HG02870 (cell line): ENCODE data around the gene CFB.
A peak's percentile ranks its signal among the peaks of the same experiment; 100 is the strongest.
"Not testable (repeated sequence)": the region's sequence is repeated elsewhere in the genome, so short reads cannot be mapped to it uniquely, and the experiment has no call there.

ENCODE experiments used
- ATAC-seq: cut with Tn5 transposase; IDR thresholded peaks from one replicate; pipeline ENCODE4 v1.9.1; 2021; ENCODE audit warnings: mild to moderate bottlenecking, moderate library complexity; ENCODE audit not compliant: unreplicated experiment

Gene CFB

DNA sequence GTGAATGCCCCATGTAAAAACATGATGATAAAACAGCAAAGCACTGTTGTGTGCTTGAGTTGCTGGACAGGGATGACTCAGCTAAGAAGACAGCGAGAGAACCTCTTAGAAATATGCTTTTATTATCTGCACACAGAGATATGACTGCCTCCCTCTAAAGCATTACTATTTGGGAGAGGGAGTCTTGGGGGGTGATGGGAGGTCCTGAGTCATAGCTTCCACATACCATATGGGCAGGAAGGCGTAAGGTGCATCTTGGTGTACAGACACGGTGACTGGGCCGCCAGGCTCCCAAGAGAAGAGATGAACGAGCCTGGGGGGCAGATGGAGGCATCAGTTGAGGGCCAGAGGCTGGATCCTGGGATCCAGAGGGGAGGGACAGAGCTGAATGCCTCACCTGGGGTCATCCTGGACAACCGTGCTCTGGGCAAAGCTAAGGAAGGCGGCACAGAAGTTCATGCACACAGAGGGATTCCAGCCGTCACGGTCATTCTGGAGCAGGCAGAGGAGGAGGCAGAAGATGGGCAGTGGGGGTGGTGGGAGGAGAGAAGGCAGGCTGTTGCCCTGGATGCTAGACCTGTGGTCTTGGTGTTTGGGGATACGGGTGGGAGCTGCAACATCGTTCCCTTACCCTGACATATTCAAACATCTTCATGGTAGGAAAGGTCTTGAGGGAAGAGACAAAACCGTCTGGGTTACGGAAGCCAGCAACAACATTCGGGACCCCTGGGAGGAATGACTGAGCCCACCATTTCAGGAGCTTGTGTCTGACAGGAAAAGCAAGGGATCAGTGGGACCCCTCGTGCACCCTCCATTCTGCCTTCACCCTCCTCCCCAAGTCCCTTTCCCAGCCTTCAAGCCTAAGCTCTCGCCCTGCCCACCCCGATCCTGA, 24.1 kb downstream of the CFB start:
- ATAC-seq: no peak

DNA sequence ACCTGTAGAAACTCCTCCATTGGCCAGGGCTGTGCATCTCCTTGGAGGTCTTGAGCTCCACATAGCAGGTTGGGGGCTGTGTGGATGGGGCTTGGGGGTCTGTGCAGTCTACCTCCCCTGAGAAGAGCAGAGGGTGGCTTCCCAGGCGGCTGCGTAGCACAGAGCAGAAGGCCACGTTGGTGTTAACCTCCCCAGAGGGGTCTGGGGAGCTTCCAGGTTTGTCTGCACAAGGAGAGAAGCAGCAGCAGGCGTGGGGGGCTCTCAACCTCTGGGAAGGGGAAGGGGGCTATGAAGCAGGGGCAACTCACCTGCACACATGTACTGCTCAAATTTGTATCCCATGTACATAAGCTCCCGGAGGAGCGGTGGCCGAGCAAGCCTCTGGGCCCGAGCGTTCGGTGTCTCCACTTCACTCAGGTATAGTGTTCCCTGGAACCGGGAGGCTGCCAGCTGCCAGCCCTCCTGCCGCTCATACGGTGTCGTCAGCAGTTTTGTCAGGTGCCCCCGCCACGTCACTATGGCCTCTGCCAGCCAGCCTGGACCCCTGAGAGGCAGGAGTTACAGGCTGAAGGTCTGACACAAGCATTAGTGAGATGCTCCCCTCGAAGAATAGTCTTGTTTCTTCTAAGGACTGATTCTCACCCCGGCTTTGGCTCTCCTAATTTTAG, 24.8 kb downstream of the CFB start:
- ATAC-seq: no peak

DNA sequence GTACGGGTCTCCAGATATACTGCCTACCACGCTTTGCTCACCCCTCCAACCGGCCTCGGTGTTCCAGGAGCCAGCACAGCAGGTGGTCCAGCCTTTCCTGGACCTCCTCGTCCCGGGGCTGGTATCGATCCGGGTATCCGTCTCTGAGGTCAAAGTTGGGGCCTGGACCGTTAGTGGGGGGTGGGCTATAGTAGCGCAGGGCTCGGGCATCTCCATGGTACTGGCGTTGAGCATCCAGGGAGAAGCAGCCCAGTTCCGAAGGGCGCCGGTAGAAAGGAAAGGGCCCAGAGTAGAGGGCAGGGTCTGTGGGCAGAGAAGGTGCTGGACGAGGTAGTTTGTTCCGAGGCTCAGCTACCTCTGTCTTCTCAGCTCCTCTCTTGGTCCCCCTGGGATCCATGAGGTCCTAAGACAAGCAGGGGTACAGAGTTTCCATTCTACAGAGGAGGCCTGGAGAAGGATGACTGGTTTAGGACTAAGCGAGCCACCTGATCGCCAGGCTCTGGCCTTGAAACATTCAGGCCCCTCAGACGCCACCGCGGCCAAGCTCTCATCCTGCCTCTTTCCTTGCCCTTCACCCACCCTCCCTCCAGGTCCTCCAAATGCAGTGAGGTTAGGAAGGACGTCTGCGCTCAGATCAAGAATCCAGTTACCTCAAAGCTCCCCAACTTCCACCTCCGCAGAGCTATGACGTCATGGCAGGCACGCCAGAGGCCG, 25.5 kb downstream of the CFB start:
- ATAC-seq: no peak

DNA sequence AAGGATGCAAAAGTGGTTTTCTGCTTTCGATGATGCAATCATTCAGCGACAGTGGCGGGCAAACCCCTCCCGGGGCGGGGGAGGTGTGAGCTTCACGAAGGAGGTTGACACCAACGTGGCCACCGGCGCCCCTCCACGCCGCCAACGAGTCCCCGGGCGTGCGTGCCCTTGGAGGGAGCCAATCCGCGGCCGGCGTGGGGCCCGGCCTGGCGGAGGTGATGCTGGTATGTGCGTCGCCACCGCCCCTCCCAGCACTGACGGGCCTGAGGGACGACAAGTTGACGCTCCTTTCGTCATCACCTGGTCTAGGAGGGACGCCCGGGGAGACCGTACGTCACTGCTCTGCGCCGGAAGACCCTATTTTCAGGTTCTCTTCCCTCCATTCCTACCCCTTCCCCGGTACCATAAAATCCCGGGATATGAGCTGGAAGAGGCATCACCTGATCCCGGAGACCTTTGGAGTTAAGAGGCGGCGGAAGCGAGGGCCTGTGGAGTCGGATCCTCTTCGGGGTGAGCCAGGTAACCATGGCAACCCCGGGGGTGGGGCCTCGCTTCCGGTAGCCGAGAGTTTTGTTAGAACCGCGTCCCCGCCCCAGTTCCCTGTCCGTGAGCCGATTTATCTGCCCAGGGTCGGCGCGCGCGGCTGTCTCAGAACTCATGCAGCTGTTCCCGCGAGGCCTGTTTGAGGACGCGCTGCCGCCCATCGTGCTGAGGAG, 26.3 kb downstream of the CFB start, which contains the start of gene DXO:
Gene DXO (minus strand): TSS at position 146 of the 716 bp plus-strand sequence. CDS start 463 bp downstream, outside the sequence.
- ATAC-seq: peak; percentile 83

DNA sequence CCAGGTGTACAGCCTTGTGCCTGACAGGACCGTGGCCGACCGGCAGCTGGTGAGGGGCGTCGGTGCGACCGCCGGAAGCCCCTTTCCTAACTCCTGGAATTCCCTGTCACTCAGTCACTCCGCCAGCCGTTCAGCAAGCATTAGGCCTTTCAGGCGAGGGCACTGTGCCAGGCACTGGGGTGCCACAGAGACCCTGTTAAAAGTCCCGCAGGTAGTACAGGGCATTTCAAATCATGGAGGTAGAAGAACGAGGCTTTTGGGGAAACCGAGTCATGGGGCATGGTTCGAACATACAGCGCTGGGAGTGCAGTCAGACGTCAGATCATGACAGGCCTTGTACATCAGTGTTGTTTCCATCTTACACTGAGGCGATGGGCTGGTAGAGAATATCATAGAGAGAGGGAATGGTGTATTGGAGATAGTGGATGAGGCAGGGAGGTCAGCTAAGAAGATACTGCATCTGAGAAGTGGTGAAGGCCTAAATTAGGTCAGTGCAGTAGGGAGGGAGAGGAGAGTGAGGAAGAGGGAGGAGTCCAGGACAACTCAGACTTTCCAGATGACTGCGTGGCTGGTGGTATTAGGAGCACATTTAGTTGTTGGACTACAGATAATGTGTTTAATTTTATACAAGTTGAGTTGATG, 26.9 kb downstream of the CFB start:
- ATAC-seq: no peak

DNA sequence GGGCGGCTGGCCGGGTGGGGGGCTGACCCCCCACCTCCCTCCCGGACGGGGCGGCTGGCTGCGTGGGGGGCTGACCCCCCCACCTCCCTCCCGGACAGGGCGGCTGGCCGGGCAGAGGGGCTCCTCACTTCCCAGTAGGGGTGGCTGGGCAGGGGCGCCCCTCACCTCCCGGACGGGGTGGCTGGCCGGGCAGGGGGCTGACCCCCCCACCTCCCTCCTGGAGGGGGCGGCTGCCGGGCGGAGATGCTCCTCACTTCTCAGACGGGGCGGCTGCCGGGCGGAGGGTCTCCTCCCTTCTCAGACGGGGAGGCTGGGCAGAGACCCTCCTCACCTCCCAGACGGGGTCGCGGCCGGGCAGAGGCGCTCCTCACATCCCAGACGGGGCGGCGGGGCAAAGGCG, 30.2 kb downstream of the CFB start:
- ATAC-seq: not testable (repeated sequence)

DNA sequence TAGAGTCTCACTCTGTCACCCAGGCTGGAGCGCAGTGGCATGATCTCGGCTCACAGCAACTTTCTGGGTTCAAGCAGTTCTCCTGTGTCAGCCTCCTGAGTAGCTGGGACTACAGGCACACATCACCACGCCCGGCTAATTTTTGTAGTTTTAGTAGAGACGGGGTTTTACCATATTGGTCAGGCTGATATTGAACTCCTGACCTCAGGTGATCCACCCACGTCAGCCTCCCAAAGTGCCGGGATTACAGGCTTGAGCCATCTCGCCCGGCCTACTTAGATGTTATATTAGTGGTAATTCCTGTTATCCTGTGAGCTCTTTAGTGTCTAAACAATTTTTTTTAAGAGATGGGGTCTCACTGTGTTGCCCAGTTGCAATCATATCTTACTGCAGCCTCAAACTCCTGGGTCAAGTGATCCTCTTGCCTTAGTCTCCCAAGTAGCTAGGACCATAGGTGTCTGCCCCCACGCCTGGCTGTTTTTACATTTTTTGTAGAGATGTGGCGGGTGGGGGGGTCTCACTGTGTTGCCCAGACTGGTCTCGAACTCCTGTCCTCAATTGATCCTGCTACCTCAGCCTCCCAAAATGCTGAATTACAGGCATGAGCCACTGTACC, 32.0 kb downstream of the CFB start:
- ATAC-seq: no peak

DNA sequence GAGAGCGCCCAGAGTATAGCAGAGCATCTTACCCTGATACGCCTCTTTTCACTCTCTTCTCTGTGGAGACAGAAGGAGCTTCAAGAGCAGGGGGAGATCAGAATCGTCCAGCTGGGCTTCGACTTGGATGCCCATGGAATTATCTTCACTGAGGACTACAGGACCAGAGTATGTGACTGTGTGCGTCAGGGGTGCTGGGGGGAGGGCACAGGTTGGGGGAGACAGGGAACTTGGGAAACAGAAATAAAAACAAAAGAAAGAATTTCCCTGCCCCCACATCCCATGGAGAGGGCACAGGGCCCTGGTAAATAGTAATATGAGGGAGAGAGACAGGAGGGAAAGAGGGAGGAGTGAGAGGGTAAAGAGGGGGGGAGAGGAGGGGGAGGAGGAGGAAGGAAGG, 32.9 kb downstream of the CFB start:
- no peak for ATAC-seq

DNA sequence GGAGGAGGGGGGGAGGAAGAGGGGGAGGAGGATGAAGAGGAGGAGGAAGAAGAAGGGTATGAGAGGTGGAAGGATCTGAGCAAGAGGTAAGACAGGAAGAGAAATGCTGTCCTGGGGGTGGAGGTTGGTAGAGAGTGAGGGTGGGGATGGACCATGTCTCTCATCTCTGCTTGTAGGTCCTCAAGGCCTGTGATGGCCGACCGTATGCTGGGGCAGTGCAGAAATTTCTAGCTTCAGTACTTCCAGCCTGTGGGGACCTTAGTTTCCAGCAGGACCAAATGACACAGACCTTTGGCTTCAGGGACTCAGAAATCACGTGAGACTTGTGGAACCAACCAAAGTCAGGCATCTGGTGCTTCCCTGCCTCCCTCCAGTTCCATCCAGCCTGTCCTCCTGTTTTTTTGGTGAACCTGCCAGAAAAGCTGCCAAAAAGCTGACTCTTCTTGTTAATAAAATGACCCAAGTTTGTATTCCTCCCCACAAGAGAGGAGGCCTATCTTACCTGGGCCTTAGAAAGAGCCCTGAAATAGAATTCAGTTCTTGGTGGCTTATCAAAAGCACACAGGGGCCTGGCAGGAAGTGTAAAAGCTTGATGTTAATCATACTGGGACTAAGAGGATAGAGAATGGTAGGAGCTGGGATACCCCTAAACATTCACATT, 33.5 kb downstream of the CFB start:
- ATAC-seq: no peak

DNA sequence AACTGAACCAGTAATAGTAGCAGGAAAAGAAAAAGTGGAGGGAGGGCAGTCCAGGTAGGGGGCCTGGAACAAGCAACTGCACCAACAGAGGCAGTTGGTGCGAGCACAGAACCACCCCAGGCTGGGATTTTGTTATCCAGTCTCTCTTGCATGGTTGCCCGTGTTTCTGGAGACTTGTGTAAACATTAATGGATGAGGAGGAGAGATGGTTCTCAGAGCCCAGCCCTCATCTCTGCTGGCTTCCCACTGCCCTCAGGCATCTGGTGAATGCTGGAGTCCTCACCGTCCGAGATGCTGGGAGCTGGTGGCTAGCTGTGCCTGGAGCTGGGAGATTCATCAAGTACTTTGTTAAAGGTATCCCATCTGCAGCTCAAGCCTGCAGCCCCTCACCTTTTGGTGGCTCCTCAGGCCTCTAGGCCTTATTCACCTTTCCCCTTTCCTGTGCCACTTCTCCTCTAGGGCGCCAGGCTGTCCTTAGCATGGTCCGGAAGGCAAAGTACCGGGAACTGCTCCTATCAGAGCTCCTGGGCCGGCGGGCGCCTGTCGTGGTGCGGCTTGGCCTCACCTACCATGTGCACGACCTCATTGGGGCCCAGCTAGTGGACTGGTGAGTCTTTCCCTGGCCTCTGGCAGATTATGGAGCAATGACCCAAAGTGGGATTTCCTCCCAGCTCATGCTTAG, 34.4 kb downstream of the CFB start:
- not testable (repeated sequence) for ATAC-seq

DNA sequence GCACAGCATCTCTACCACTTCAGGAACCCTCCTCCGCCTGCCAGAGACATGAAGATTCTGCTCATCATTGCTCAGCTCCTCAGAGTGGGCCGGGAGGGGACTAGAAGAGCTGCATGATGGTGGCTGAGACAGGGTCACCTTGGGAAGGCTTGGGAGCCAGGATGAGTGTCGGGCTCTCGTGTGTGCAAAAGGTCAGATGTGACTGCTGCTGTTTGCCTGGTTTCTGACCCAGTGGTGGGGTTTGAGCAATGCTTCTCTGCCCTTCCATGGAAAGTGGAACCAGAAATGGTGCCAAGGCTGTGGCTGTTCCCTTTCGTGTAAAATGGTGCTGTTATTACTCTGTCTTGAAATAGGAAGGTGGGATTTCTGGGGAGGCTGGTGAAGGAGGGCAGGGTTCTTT, 35.1 kb downstream of the CFB start:
- ATAC-seq: not testable (repeated sequence)

DNA sequence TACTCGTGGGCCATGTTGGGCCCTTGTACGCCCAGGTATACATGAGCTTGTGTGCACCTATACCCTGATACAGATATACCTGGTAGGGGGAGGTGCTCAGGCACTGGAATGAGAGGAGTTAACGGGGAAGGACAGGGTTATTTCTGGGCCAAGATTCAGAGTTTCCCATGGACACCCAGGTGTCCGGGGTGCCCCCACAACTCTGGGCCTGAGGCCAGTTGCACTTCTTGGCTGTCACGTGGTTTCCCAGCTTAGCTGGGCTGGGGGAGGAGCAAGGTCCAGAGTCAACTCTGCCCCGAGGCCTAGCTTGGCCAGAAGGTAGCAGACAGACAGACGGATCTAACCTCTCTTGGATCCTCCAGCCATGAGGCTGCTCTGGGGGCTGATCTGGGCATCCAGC, 35.8 kb downstream of the CFB start, which contains the start of gene C4A:
Gene C4A (plus strand): TSS at position 314 of the 400 bp plus-strand sequence. CDS start 51 bp downstream, at position 365.
- ATAC-seq: not testable (repeated sequence)

DNA sequence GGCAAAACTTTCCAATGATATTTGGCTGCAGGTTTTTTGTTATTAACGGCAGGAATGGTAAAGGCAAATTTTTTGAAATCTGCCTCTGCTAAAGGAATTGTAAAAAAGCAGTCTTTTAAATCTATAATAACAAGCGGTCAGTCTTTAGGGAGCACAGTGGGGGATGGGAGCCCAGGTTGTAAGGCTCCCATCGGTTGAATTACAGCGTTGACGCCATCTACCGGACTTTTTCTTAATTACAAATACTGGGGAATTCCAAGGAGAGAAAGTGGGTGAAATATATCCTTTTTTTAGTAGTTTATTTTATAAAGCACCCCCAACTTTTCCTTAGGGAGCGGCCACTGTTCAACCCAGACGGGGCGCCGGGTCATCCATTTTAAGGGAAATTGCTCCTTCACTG, 43.5 kb downstream of the CFB start:
- ATAC-seq: not testable (repeated sequence)

DNA sequence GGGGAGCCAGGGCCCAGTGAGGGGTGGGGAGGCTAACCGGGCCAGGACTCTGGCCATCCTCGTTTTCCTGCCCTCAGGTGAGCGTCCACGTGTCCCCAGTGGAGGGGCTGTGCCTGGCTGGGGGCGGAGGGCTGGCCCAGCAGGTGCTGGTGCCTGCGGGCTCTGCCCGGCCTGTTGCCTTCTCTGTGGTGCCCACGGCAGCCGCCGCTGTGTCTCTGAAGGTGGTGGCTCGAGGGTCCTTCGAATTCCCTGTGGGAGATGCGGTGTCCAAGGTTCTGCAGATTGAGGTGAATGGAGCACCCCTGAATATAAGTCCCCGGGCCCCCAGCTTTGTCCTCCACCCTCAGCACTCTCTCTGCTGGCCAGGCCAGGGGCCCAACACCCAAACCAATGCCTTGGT, 48.5 kb downstream of the CFB start:
- not testable (repeated sequence) for ATAC-seq

DNA sequence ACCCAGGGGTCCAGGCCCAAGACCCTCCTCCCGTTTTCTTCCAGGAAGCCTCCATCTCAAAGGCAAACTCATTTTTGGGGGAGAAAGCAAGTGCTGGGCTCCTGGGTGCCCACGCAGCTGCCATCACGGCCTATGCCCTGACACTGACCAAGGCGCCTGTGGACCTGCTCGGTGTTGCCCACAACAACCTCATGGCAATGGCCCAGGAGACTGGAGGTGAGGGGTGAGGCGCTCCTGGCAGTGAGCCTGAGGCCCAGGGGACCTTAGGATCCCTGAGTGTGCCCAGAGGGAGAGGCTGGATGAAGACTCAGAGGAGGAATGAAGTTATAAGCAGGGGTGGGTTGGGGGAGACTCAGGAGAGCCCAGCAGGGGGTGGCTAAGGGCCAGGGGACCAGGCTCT, 50.5 kb downstream of the CFB start:
- not testable (repeated sequence) for ATAC-seq
